NCI-H82 (cell line): Measurements from ENCODE around the gene DAB1.

ENCODE experiments used
- DNase-seq: peaks from one replicate; lab custom pipeline; 2025; lab: John Stamatoyannopoulos, UW

DAB1 gene

GRCh38 chr1:57163325-57163724 is 260.5 kb downstream of the DAB1 start:
- no peak for DNase-seq

- no peak for DNase-seq
Observed at GRCh38 chr1:57162607-57163261, 261.1 kb downstream of the DAB1 start.

- DNase-seq: no peak
Observed at GRCh38 chr1:57160594-57160993, 263.3 kb downstream of the DAB1 start.

GRCh38 chr1:57158604-57158998 is 265.3 kb downstream of the DAB1 start:
- DNase-seq: no peak

- DNase-seq: no peak
Observed at GRCh38 chr1:57157818-57158603, 265.8 kb downstream of the DAB1 start.

GRCh38 chr1:57156907-57157306 is 267.0 kb downstream of the DAB1 start:
- DNase-seq: no peak

GRCh38 chr1:57146100-57146499 is 277.8 kb downstream of the DAB1 start:
- DNase-seq: no peak

- no peak for DNase-seq
Observed at GRCh38 chr1:57142999-57143398, 280.9 kb downstream of the DAB1 start.

GRCh38 chr1:57142169-57142568 is 281.7 kb downstream of the DAB1 start:
- no peak for DNase-seq

- no peak for DNase-seq
Observed at GRCh38 chr1:57138432-57139078, 285.3 kb downstream of the DAB1 start.

GRCh38 chr1:57137980-57138379 is 285.9 kb downstream of the DAB1 start:
- no peak for DNase-seq

GRCh38 chr1:57134803-57135202 is 289.1 kb downstream of the DAB1 start:
- DNase-seq: no peak

GRCh38 chr1:57133686-57134085 is 290.2 kb downstream of the DAB1 start:
- DNase-seq: no peak

- DNase-seq: no peak
Observed at GRCh38 chr1:57132993-57133622, 290.8 kb downstream of the DAB1 start.

- DNase-seq: no peak
Observed at GRCh38 chr1:57131701-57132394, 292.0 kb downstream of the DAB1 start.

- no peak for DNase-seq
Observed at GRCh38 chr1:57131257-57131656, 292.6 kb downstream of the DAB1 start.

- DNase-seq: no peak
Observed at GRCh38 chr1:57129865-57130264, 294.0 kb downstream of the DAB1 start.

GRCh38 chr1:57127976-57128375 is 295.9 kb downstream of the DAB1 start:
- DNase-seq: no peak

- DNase-seq: no peak
Observed at GRCh38 chr1:57124768-57125446, 299.0 kb downstream of the DAB1 start.

- DNase-seq: no peak
Observed at GRCh38 chr1:57124170-57124569, 299.7 kb downstream of the DAB1 start.

GRCh38 chr1:57122031-57122430 is 301.8 kb downstream of the DAB1 start:
- no peak for DNase-seq
